ENCODE measurements around the gene ASAP3.

ASAP3 gene

GRCh38 chr1:23477359-23478144 is 6.4 kb downstream of the ASAP3 start:
- DNase-seq = no peak

- no peak for DNase-seq
Observed at GRCh38 chr1:23475641-23476040, 8.3 kb downstream of the ASAP3 start.

GRCh38 chr1:23475134-23475628 is 8.8 kb downstream of the ASAP3 start:
- no peak for DNase-seq

- DNase-seq = no peak
Observed at GRCh38 chr1:23473037-23473800, 10.8 kb downstream of the ASAP3 start.

- DNase-seq = no peak
Observed at GRCh38 chr1:23472351-23473036, 11.5 kb downstream of the ASAP3 start.

GRCh38 chr1:23471473-23472075 is 12.4 kb downstream of the ASAP3 start:
- DNase-seq = no peak

- no peak for DNase-seq
Observed at GRCh38 chr1:23470282-23471070, 13.5 kb downstream of the ASAP3 start.

- no peak for DNase-seq
Observed at GRCh38 chr1:23469372-23469982, 14.5 kb downstream of the ASAP3 start.

- DNase-seq = no peak
Observed at GRCh38 chr1:23466423-23466989, 17.5 kb downstream of the ASAP3 start.

- no peak for DNase-seq
Observed at GRCh38 chr1:23463286-23463685, 20.7 kb downstream of the ASAP3 start.

GRCh38 chr1:23462766-23463165 is 21.2 kb downstream of the ASAP3 start:
- no peak for DNase-seq

GRCh38 chr1:23461050-23461449 is 22.9 kb downstream of the ASAP3 start:
- DNase-seq = no peak

GRCh38 chr1:23460519-23460918 is 23.5 kb downstream of the ASAP3 start:
- DNase-seq = no peak

- no peak for DNase-seq
Observed at GRCh38 chr1:23459338-23459757, 24.6 kb downstream of the ASAP3 start.

- no peak for DNase-seq
Observed at GRCh38 chr1:23456226-23456625, 27.8 kb downstream of the ASAP3 start.

- no peak for DNase-seq
Observed at GRCh38 chr1:23453455-23454000, 30.5 kb downstream of the ASAP3 start.

GRCh38 chr1:23452011-23452411 is 32.0 kb downstream of the ASAP3 start:
- peak; percentile 93 for DNase-seq

- DNase-seq = peak; percentile 34
Observed at GRCh38 chr1:23451441-23451840, 32.5 kb downstream of the ASAP3 start.

- DNase-seq = no peak
Observed at GRCh38 chr1:23450894-23451293, 33.1 kb downstream of the ASAP3 start.

- peak; percentile 42 for DNase-seq
Observed at GRCh38 chr1:23449958-23450357, 34.0 kb downstream of the ASAP3 start.

GRCh38 chr1:23449306-23449705 is 34.7 kb downstream of the ASAP3 start:
- no peak for DNase-seq

Measured in DMS79 treated with DMSO at 0.1 percent for 48 hours (cell line).